SK-N-SH treated with all-trans-retinoic acid at 6 μM for 48 hours (cell line): Measurements from ENCODE around the gene ARHGAP8.

ENCODE experiments used
- ATAC-seq: fragments of 200-7000 bp; cut with Tn5 transposase; 3 replicates; pipeline ENCODE4 v1.9.1; 2020; ENCODE audit warnings: mild to moderate bottlenecking, moderate library complexity
- ARNTL ChIP-seq: fragments of 450-650 bp; formaldehyde crosslinking; IDR thresholded peaks from 2 replicates; pipeline ENCODE4 v1.5.0; 2020; ENCODE audit warnings: low read depth, mild to moderate bottlenecking, moderate library complexity, borderline replicate concordance
- BACH2 ChIP-seq: fragments of 250-450 bp; sonication (Bioruptor Pico); IDR thresholded peaks from 2 replicates; pipeline ENCODE4 v1.9.0; 2021; ENCODE audit warnings: mild to moderate bottlenecking, borderline replicate concordance
- CSDC2 ChIP-seq: fragments of 250-450 bp; sonication (Bioruptor Pico); IDR thresholded peaks from 2 replicates; pipeline ENCODE4 v1.5.0; 2020; ENCODE audit warnings: mild to moderate bottlenecking, moderate library complexity
- CSRNP3 ChIP-seq: fragments of 250-450 bp; sonication (Bioruptor Pico); IDR thresholded peaks from 2 replicates; pipeline ENCODE4 v1.5.1; 2021; ENCODE audit warnings: mild to moderate bottlenecking, moderate library complexity
- GLIS3 ChIP-seq: fragments of 250-450 bp; sonication (Bioruptor Pico); IDR thresholded peaks from 2 replicates; pipeline ENCODE4 v1.5.0; 2020; ENCODE audit warnings: mild to moderate bottlenecking, moderate library complexity
- ISL1 ChIP-seq: fragments of 250-450 bp; sonication (Bioruptor Pico); IDR thresholded peaks from 2 replicates; pipeline ENCODE4 v2.1.2; 2022; ENCODE audit warnings: mild to moderate bottlenecking, moderate library complexity
- OSR1 ChIP-seq: fragments of 250-450 bp; sonication (Bioruptor Pico); IDR thresholded peaks from 2 replicates; pipeline ENCODE4 v1.8.0; 2022; ENCODE audit warnings: moderate library complexity, mild to moderate bottlenecking, inconsistent platforms
- PPARA ChIP-seq: fragments of 250-450 bp; sonication (Bioruptor Pico); IDR thresholded peaks from 2 replicates; pipeline ENCODE4 v1.5.0; 2020; ENCODE audit warnings: mild to moderate bottlenecking, borderline replicate concordance
- RARB ChIP-seq: fragments of 250-450 bp; sonication (Bioruptor Pico); IDR thresholded peaks from 2 replicates; pipeline ENCODE4 v1.8.0; 2021; ENCODE audit warnings: mild to moderate bottlenecking, moderate library complexity
- SNAI2 ChIP-seq: fragments of 250-450 bp; sonication (Bioruptor Pico); IDR thresholded peaks from 2 replicates; pipeline ENCODE4 v1.5.0; 2020; ENCODE audit warnings: mild to moderate bottlenecking, moderate library complexity
- TCF4 ChIP-seq: fragments of 250-450 bp; sonication (Bioruptor Pico); IDR thresholded peaks from 2 replicates; pipeline ENCODE4 v1.8.0; 2021; ENCODE audit warnings: mild to moderate bottlenecking, moderate library complexity, borderline replicate concordance
- TOX ChIP-seq: fragments of 250-450 bp; sonication (Bioruptor Pico); IDR thresholded peaks from 2 replicates; pipeline ENCODE4 v1.8.0; 2021; ENCODE audit warnings: mild to moderate bottlenecking, moderate library complexity, borderline replicate concordance
- TSHZ2 ChIP-seq: fragments of 250-450 bp; sonication (Bioruptor Pico); IDR thresholded peaks from 2 replicates; pipeline ENCODE4 v1.5.0; 2020; ENCODE audit warnings: mild to moderate bottlenecking, moderate library complexity
- ZC3H10 ChIP-seq: fragments of 250-450 bp; sonication (Bioruptor Pico); IDR thresholded peaks from 2 replicates; pipeline ENCODE4 v1.5.1; 2021; ENCODE audit warnings: mild to moderate bottlenecking, moderate library complexity
- ZNF565 ChIP-seq: fragments of 450-650 bp; formaldehyde crosslinking; conservative IDR thresholded peaks from 2 replicates; pipeline ENCODE4 v1.5.0; 2020; ENCODE audit warnings: low read depth, mild to moderate bottlenecking, moderate library complexity
- ZNF70 ChIP-seq: fragments of 450-650 bp; formaldehyde crosslinking; IDR thresholded peaks from 2 replicates; pipeline ENCODE4 v1.5.0; 2020; ENCODE audit warnings: mild to moderate bottlenecking, moderate library complexity
- ZNF8 ChIP-seq: fragments of 450-650 bp; formaldehyde crosslinking; IDR thresholded peaks from 2 replicates; pipeline ENCODE4 v1.5.0; 2020; ENCODE audit warnings: mild to moderate bottlenecking, moderate library complexity
- TF ChIP-seq, protein P1 (sequence below): fragments of 250-450 bp; sonication (Bioruptor Pico); IDR thresholded peaks from 2 replicates; pipeline ENCODE4 v1.8.0; 2020; ENCODE audit warnings: mild to moderate bottlenecking, moderate library complexity, borderline replicate concordance
- TF ChIP-seq, protein P2 (sequence below): fragments of 250-450 bp; sonication (Bioruptor Pico); IDR thresholded peaks from 2 replicates; pipeline ENCODE4 v1.5.1; 2020; ENCODE audit warnings: low read depth, mild to moderate bottlenecking, moderate library complexity

The ARHGAP8 gene

DNA sequence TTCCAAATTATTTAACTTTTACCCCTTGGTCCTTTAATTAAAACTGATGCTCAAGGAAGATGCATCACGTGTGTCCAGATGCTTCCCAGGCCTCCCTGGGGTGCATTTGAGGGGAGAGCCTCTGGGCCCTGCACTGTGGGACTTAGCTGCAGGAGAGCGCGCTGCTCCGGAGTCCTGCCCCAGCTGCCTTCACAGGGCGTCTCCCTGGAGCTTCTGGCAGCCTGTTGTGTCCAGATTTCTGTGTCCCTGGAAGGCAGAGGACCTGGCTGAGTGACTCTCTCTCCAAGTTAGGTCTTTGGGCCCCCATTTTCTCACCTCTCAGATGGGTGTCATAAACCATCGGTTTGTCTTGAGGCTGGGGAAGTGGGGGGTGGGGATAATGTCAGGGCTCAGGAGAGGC is 3.0 kb downstream of the ARHGAP8 start (continued):
- TF ChIP-seq PPARA (CRISPR knock-in tag): no peak
- no peak for TF ChIP-seq SNAI2 (CRISPR knock-in tag)
- no peak for TF ChIP-seq ARNTL (CRISPR knock-in tag)
- no peak for TF ChIP-seq GLIS3 (CRISPR knock-in tag)
- TF ChIP-seq ISL1 (CRISPR knock-in tag): no peak
- TF ChIP-seq ZNF8: no peak
- no peak for TF ChIP-seq ZNF565
- no peak for TF ChIP-seq TOX (CRISPR knock-in tag)
- no peak for TF ChIP-seq CSRNP3 (CRISPR knock-in tag)
- no peak for TF ChIP-seq ZNF70 (CRISPR knock-in tag)
- TF ChIP-seq, all 23 proteins: peak for 0

GRCh38 chr22:44755956-44756361 is 3.6 kb downstream of the ARHGAP8 start:
- TF ChIP-seq TSHZ2 (CRISPR knock-in tag) (no peak), ISL1 (CRISPR knock-in tag) (no peak), ZNF70 (CRISPR knock-in tag) (no peak), ZNF8 (no peak), TOX (CRISPR knock-in tag) (no peak), CSDC2 (CRISPR knock-in tag) (no peak), OSR1 (CRISPR knock-in tag) (no peak), BACH2 (CRISPR knock-in tag) (no peak), ZNF565 (no peak), RARB (CRISPR knock-in tag) (no peak)
- no peak for ATAC-seq

DNA sequence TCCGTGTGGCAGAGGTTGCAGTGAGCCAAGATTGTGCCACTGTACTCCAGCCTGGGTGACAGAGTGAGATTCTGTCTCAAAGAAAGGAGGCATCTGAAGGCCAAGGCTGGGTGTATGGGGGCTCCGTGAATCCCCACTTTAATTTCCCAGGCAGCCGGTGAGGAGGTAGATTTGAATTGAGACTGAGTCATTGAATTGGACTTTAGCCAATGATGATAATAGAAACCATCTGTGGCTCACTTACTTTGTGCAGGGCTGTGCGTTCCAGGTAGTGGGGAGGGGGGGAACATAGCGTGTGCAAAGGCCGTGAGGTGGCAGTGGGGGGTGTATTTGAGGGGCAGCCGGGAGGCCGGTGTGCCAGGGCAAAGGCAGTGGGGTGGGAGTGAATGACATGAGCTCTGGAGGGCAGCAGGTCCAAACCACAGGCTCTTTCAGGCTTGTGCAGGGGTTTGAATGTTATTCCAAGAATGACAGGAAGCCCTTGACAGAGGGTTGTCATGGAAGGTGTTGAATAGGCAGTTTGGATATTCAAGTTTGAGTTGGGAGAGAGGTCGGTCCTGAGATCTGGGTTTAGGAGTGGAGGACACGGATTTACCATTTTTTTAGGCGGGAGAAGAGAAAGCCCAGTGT is 6.1 kb downstream of the ARHGAP8 start:
- peak; percentile 86 for ATAC-seq
- TF ChIP-seq CSDC2 (CRISPR knock-in tag) (no peak), TCF4 (peak; percentile 76), ISL1 (CRISPR knock-in tag) (no peak), TSHZ2 (CRISPR knock-in tag) (no peak)
- TF ChIP-seq, protein P1, sequence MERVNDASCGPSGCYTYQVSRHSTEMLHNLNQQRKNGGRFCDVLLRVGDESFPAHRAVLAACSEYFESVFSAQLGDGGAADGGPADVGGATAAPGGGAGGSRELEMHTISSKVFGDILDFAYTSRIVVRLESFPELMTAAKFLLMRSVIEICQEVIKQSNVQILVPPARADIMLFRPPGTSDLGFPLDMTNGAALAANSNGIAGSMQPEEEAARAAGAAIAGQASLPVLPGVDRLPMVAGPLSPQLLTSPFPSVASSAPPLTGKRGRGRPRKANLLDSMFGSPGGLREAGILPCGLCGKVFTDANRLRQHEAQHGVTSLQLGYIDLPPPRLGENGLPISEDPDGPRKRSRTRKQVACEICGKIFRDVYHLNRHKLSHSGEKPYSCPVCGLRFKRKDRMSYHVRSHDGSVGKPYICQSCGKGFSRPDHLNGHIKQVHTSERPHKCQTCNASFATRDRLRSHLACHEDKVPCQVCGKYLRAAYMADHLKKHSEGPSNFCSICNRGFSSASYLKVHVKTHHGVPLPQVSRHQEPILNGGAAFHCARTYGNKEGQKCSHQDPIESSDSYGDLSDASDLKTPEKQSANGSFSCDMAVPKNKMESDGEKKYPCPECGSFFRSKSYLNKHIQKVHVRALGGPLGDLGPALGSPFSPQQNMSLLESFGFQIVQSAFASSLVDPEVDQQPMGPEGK: peak; percentile 58; the same call in 1 of the 2 replicates

GRCh38 chr22:44759001-44759400 is 6.6 kb downstream of the ARHGAP8 start:
- ATAC-seq: peak; percentile 25; the same call in 2 of the 3 replicates
- TF ChIP-seq PPARA (CRISPR knock-in tag) (no peak), SNAI2 (CRISPR knock-in tag) (no peak), CSDC2 (CRISPR knock-in tag) (no peak), CSRNP3 (CRISPR knock-in tag) (no peak), TSHZ2 (CRISPR knock-in tag) (no peak), ZNF70 (CRISPR knock-in tag) (no peak), GLIS3 (CRISPR knock-in tag) (no peak), TCF4 (no peak), ZC3H10 (CRISPR knock-in tag) (no peak), ARNTL (CRISPR knock-in tag) (no peak), RARB (CRISPR knock-in tag) (no peak), TOX (CRISPR knock-in tag) (no peak)
- TF ChIP-seq, protein P2, sequence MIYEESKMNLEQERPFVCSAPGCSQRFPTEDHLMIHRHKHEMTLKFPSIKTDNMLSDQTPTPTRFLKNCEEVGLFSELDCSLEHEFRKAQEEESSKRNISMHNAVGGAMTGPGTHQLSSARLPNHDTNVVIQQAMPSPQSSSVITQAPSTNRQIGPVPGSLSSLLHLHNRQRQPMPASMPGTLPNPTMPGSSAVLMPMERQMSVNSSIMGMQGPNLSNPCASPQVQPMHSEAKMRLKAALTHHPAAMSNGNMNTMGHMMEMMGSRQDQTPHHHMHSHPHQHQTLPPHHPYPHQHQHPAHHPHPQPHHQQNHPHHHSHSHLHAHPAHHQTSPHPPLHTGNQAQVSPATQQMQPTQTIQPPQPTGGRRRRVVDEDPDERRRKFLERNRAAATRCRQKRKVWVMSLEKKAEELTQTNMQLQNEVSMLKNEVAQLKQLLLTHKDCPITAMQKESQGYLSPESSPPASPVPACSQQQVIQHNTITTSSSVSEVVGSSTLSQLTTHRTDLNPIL (CRISPR knock-in tag): no peak
